Neural cell (in vitro differentiated cells): ENCODE results near the gene ZSCAN31.

Source experiments
- EP300 ChIP-seq: fragments of 450-650 bp; conservative IDR thresholded peaks from 2 replicates; pipeline ENCODE4 v1.6.1; 2014; ENCODE audit warnings: antibody characterized with exemption, mild to moderate bottlenecking, moderate library complexity; ENCODE audit not compliant: poor library complexity, severe bottlenecking
- EZH2 ChIP-seq: fragments of 200-600, 300-800 bp; shearing (Covaris generic), sonication (generic); IDR thresholded peaks from 2 replicates; pipeline ENCODE4 v1.6.1; 2014; ENCODE audit warnings: antibody characterized with exemption, low read length, borderline replicate concordance, mild to moderate bottlenecking; ENCODE audit not compliant: insufficient read depth, poor library complexity, severe bottlenecking
- MXI1 ChIP-seq: fragments of 450-650 bp; conservative IDR thresholded peaks from 2 replicates; pipeline ENCODE4 v1.6.1; 2014; ENCODE audit warnings: antibody characterized with exemption, mild to moderate bottlenecking; ENCODE audit not compliant: poor library complexity, severe bottlenecking
- POLR2AphosphoS5 ChIP-seq: IDR thresholded peaks from 2 replicates; pipeline ENCODE4 v1.6.1; 2012
- RAD21 ChIP-seq: fragments of 450-650 bp; conservative IDR thresholded peaks from 2 replicates; pipeline ENCODE4 v1.6.1; 2014; ENCODE audit warnings: antibody characterized with exemption, mild to moderate bottlenecking, moderate library complexity
- TAF1 ChIP-seq: IDR thresholded peaks from 2 replicates; pipeline ENCODE4 v1.6.1; 2012; ENCODE audit warnings: low read depth
- TF ChIP-seq, protein P1 (sequence below): fragments of 450-650 bp; IDR thresholded peaks from 2 replicates; pipeline ENCODE4 v1.5.1; 2014; ENCODE audit warnings: antibody characterized with exemption, mild to moderate bottlenecking, moderate library complexity; ENCODE audit not compliant: poor library complexity, severe bottlenecking
- TF ChIP-seq, protein P2 (sequence below): IDR thresholded peaks from 2 replicates; pipeline ENCODE4 v1.6.1; 2012; ENCODE audit warnings: borderline replicate concordance

DNA sequence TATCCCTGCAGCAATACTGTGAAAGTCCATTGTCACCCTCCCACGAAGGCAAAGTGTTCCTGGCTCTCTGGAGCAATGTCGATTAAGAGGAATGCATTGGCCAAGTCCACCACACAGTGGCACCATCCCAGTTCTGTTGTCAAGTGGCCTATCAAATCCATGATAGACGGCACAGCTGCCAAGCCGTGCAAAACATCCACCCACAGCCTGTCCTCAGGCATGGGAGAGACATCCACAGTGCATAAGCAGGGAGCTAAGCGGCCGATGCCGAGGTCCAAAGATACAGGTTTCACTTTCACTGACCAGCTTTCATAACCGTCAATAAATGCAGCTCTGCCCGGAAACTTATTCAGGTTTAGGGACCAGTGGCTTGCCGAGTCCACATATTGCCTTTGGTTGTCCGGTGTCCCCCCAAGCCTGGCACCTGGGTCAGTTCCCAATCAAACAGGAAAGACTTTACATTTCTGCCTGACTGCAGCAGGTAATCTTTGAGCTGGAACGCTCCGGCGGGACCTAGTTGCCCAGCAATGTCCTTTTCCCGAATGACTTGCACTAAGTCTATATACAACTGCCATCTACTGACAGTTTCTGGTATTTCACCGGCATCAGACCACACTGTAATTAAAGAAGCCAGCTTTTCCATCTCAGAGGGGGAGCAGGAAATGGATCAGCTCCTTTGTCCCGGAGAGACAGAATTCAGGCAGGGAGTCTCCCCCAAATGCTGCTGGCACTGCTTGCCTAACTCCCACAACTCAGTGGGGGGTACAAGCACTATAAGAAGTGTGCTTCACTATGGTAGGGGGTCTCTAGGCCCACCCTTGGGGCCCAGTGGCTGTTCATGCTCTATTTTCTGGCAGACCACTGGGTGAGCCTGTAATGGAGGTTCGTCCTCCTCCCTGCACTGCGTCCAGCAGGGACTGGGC, 20.1 kb upstream of the ZSCAN31 start:
- TF ChIP-seq EZH2 (no peak), TAF1 (no peak), POLR2AphosphoS5 (no peak), MXI1 (peak; percentile 21), EP300 (no peak), RAD21 (peak; percentile 82)
- TF ChIP-seq, protein P1, sequence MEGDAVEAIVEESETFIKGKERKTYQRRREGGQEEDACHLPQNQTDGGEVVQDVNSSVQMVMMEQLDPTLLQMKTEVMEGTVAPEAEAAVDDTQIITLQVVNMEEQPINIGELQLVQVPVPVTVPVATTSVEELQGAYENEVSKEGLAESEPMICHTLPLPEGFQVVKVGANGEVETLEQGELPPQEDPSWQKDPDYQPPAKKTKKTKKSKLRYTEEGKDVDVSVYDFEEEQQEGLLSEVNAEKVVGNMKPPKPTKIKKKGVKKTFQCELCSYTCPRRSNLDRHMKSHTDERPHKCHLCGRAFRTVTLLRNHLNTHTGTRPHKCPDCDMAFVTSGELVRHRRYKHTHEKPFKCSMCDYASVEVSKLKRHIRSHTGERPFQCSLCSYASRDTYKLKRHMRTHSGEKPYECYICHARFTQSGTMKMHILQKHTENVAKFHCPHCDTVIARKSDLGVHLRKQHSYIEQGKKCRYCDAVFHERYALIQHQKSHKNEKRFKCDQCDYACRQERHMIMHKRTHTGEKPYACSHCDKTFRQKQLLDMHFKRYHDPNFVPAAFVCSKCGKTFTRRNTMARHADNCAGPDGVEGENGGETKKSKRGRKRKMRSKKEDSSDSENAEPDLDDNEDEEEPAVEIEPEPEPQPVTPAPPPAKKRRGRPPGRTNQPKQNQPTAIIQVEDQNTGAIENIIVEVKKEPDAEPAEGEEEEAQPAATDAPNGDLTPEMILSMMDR, result peak; percentile 89
- TF ChIP-seq, protein P2, sequence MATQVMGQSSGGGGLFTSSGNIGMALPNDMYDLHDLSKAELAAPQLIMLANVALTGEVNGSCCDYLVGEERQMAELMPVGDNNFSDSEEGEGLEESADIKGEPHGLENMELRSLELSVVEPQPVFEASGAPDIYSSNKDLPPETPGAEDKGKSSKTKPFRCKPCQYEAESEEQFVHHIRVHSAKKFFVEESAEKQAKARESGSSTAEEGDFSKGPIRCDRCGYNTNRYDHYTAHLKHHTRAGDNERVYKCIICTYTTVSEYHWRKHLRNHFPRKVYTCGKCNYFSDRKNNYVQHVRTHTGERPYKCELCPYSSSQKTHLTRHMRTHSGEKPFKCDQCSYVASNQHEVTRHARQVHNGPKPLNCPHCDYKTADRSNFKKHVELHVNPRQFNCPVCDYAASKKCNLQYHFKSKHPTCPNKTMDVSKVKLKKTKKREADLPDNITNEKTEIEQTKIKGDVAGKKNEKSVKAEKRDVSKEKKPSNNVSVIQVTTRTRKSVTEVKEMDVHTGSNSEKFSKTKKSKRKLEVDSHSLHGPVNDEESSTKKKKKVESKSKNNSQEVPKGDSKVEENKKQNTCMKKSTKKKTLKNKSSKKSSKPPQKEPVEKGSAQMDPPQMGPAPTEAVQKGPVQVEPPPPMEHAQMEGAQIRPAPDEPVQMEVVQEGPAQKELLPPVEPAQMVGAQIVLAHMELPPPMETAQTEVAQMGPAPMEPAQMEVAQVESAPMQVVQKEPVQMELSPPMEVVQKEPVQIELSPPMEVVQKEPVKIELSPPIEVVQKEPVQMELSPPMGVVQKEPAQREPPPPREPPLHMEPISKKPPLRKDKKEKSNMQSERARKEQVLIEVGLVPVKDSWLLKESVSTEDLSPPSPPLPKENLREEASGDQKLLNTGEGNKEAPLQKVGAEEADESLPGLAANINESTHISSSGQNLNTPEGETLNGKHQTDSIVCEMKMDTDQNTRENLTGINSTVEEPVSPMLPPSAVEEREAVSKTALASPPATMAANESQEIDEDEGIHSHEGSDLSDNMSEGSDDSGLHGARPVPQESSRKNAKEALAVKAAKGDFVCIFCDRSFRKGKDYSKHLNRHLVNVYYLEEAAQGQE, result no peak
